ENCODE measurements around the gene SLC25A21. TPM values are rescaled to one million over a fixed set of nuclear protein-coding genes. Genes with fewer than 3 reads are reported as not detected.

The SLC25A21 gene
- total and polyA plus RNA-seq, 10 of the 15 experiments (the other 5 are each of a cell fraction or from before 2014, with no cell fraction given), result 0.06 to 0.72 (median 0.17) TPM; not detected in 3

- Histone ChIP-seq H4K20me1 (ENCODE audit: control insufficient read depth, insufficient read depth) (no peaks in the 10 kb centered on the region), H3K27me3 (replicated peaks in 1 of 2; ENCODE audit: control insufficient read depth in 2 of 2, insufficient read depth in 2 of 2, low read length in 1 of 2) (peaks cover 5 to 15% of the 10 kb centered on the region in 2 experiments; a peak in 3 of 4 replicates), H3K27ac (ENCODE audit: control insufficient read depth, insufficient read depth) (no peak overlapping the region), H3K4me2 (ENCODE audit: control insufficient read depth, insufficient read depth) (no peak overlapping the region), H3K4me1 (ENCODE audit: control insufficient read depth, insufficient read depth, low read length) (no peaks in the 10 kb centered on the region), H3K4me3 (no peak overlapping the region), H3K9ac (ENCODE audit: control insufficient read depth, insufficient read depth, low read length) (no peak overlapping the region), H3K79me2 (ENCODE audit: control insufficient read depth, insufficient read depth, low read length) (no peaks in the 10 kb centered on the region), H3K36me3 (ENCODE audit: control insufficient read depth in 2 of 2, insufficient read depth in 2 of 2, low read length in 1 of 2) (no peaks in the 10 kb centered on the region), H3K9me3 (replicated peaks; ENCODE audit: control insufficient read depth, insufficient read depth, low read length) (peaks cover 5% of the 10 kb centered on the region; the same call in 1 of the 3 replicates), H2AFZ (ENCODE audit: control insufficient read depth, low read depth, low read length) (no peak overlapping the region)
- RAD21 ChIA-PET (ENCODE audit: unreplicated experiment), result no interaction called here
- no TSS peak for BruUV-seq (replicated peaks)
- FAIRE-seq (no peak), DNase-seq (ENCODE audit: low read depth, low spot score) (no peak), ATAC-seq (no peak)
- in situ Hi-C loops (cut with MboI), result no loop called here
- TF ChIP-seq JUND (IDR thresholded peaks at IDR 0.05; ENCODE audit: low read depth, low read length), result no peak
- TF ChIP-seq TBL1XR1 (IDR thresholded peaks at IDR 0.05; ENCODE audit: low read depth, low read length), result no peak
- SMC1A ChIA-PET (ENCODE audit: uncharacterized antibody, unreplicated experiment), result no interaction called here
- intact Hi-C loops (cut with micrococcal nuclease; ENCODE audit: unreplicated experiment), result no loop called here
- CTCF ChIA-PET, result interaction anchor here (0.6 to 1.3 kb wide), 3 partner anchors 7 to 76 kb away, joined by 3 to 4 read pairs (median 3); no protein-coding TSS in a partner anchor
- POLR2A ChIA-PET, result no interaction called here
- 65% methylated on average over 60 of the region's 71 CpGs for WGBS (ENCODE audit: insufficient coverage, insufficient replicate concordance, low lambda C conversion rate, missing lambda C conversion rate)
Measured at GRCh38 chr14:36662543-36663403, 509.6 kb downstream of the SLC25A21 start.

DNA sequence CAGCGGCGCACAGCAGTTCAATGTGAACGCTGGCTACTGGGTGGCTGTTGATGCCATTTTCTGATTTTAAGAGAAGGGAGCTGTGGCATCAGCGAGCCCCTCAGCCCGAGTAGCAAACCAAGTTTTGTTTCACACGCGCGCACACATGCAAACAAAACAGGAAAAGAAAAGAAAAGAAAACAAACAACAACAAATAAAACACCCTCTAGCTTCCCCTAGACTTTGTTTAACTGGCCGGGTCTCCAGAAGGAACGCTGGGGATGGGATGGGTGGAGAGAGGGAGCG lies 510.2 kb downstream of the SLC25A21 start:
- WGBS (ENCODE audit: insufficient coverage, insufficient replicate concordance, low lambda C conversion rate, missing lambda C conversion rate), result 26% methylated on average over 11 of the region's 11 CpGs
- BruUV-seq (replicated peaks), result no TSS peak
- ATAC-seq, result no peak
- ChIA-PET POLR2A (no interaction called here), CTCF (interaction anchor here (0.6 to 1.3 kb wide), 3 partner anchors 8 to 76 kb away, joined by 3 to 4 read pairs (median 3); no protein-coding TSS in a partner anchor), RAD21 (ENCODE audit: unreplicated experiment) (no interaction called here), SMC1A (ENCODE audit: uncharacterized antibody, unreplicated experiment) (interaction anchor here (1.0 kb wide), 1 partner anchor 279 kb away, joined by 5 read pairs; no protein-coding TSS in a partner anchor)
- in situ Hi-C loops (cut with MboI) (no loop called here), intact Hi-C loops (cut with micrococcal nuclease; ENCODE audit: unreplicated experiment) (no loop called here)
- H3K4me3 ChIP-seq, result no peak overlapping the region
- peaks cover 5% of the 10 kb centered on the region; the same call in 1 of the 3 replicates for H3K9me3 ChIP-seq (replicated peaks; ENCODE audit: control insufficient read depth, insufficient read depth, low read length)
- DNase-seq (ENCODE audit: low read depth, low spot score), result no peak
- no peaks in the 10 kb centered on the region for H4K20me1 ChIP-seq (ENCODE audit: control insufficient read depth, insufficient read depth)
- peaks cover 5 to 16% of the 10 kb centered on the region in 2 experiments; a peak in 3 of 4 replicates for H3K27me3 ChIP-seq (replicated peaks in 1 of 2; ENCODE audit: control insufficient read depth in 2 of 2, insufficient read depth in 2 of 2, low read length in 1 of 2)
- no peaks in the 10 kb centered on the region for H3K79me2 ChIP-seq (ENCODE audit: control insufficient read depth, insufficient read depth, low read length)
- no peak overlapping the region for H3K9ac ChIP-seq (ENCODE audit: control insufficient read depth, insufficient read depth, low read length)
- H3K4me2 ChIP-seq (ENCODE audit: control insufficient read depth, insufficient read depth), result no peak overlapping the region
- no peak overlapping the region for H3K27ac ChIP-seq (ENCODE audit: control insufficient read depth, insufficient read depth)
- no peaks in the 10 kb centered on the region for H3K4me1 ChIP-seq (ENCODE audit: control insufficient read depth, insufficient read depth, low read length)
- FAIRE-seq, result no peak
- no peaks in the 10 kb centered on the region for H3K36me3 ChIP-seq (ENCODE audit: control insufficient read depth in 2 of 2, insufficient read depth in 2 of 2, low read length in 1 of 2)
- H2AFZ ChIP-seq (ENCODE audit: control insufficient read depth, low read depth, low read length), result no peak overlapping the region
- no peak for TF ChIP-seq DPF2 (IDR thresholded peaks at IDR 0.05)
- no peak for TF ChIP-seq ZBTB40 (IDR thresholded peaks at IDR 0.05; ENCODE audit: borderline replicate concordance)
- TF ChIP-seq TCF7 (IDR thresholded peaks at IDR 0.05; ENCODE audit: borderline replicate concordance), result no peak
- no peak for TF ChIP-seq NR2C2 (IDR thresholded peaks at IDR 0.05; ENCODE audit: borderline replicate concordance, control insufficient read depth, insufficient read length, low read depth)
- no peak for TF ChIP-seq SPI1 (IDR thresholded peaks at IDR 0.05; ENCODE audit: borderline replicate concordance, insufficient read depth, low read depth, low read length)
- no peak for TF ChIP-seq TBL1XR1 (IDR thresholded peaks at IDR 0.05; ENCODE audit: low read depth, low read length)
- TF ChIP-seq, protein P1, sequence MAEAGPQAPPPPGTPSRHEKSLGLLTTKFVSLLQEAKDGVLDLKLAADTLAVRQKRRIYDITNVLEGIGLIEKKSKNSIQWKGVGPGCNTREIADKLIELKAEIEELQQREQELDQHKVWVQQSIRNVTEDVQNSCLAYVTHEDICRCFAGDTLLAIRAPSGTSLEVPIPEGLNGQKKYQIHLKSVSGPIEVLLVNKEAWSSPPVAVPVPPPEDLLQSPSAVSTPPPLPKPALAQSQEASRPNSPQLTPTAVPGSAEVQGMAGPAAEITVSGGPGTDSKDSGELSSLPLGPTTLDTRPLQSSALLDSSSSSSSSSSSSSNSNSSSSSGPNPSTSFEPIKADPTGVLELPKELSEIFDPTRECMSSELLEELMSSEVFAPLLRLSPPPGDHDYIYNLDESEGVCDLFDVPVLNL (IDR thresholded peaks at IDR 0.05; ENCODE audit: low read depth, low read length), result no peak
- TF ChIP-seq ZNF274 (IDR thresholded peaks at IDR 0.05; ENCODE audit: insufficient read depth, insufficient read length), result no peak
- TF ChIP-seq SIN3A (IDR thresholded peaks at IDR 0.05; ENCODE audit: low read depth, low read length), result no peak

All from GM12878 (cell line).